Measurements from ENCODE around the gene SLCO2B1. TPM values are rescaled to one million over a fixed set of nuclear protein-coding genes. Genes with fewer than 3 reads are reported as not detected.

Gene SLCO2B1
- polyA plus RNA-seq, 10 donors, result 9.1 to 19.4 (median 11.7) TPM

- peak; percentile 67 to 86 (median 83) for DNase-seq
These were observed 8.0 kb upstream of the SLCO2B1 start for GRCh38 chr11:75142714-75143419.

- no peak for DNase-seq
These were observed 7.5 kb upstream of the SLCO2B1 start for GRCh38 chr11:75143420-75143731.

- no peak for DNase-seq
These were observed 6.2 kb upstream of the SLCO2B1 start for GRCh38 chr11:75144716-75145014.

GRCh38 chr11:75145196-75145971 lies 5.5 kb upstream of the SLCO2B1 start:
- no peak for DNase-seq

- no peak for DNase-seq
These were observed 4.9 kb upstream of the SLCO2B1 start for GRCh38 chr11:75145972-75146519.

GRCh38 chr11:75146711-75147110 lies 4.2 kb upstream of the SLCO2B1 start:
- DNase-seq, result no peak

GRCh38 chr11:75147191-75147874 lies 3.6 kb upstream of the SLCO2B1 start:
- no peak for DNase-seq

GRCh38 chr11:75147875-75148263 lies 3.0 kb upstream of the SLCO2B1 start:
- DNase-seq, result peak in 1 of 3 donors; percentile 32

GRCh38 chr11:75148436-75148983 lies 2.4 kb upstream of the SLCO2B1 start:
- no peak for DNase-seq

- no peak for DNase-seq
These were observed 991 bp upstream of the SLCO2B1 start for GRCh38 chr11:75149766-75150465.

- DNase-seq, result no peak
These were observed 590 bp downstream of the SLCO2B1 start for GRCh38 chr11:75151346-75152047.

GRCh38 chr11:75152090-75152489 lies 1.2 kb downstream of the SLCO2B1 start:
- peak in 1 of 3 donors; percentile 34 for DNase-seq

GRCh38 chr11:75152651-75153427 lies 1.9 kb downstream of the SLCO2B1 start:
- DNase-seq, result no peak

GRCh38 chr11:75154646-75155569 lies 4.0 kb downstream of the SLCO2B1 start:
- DNase-seq, result peak in 1 of 3 donors; percentile 36

GRCh38 chr11:75155570-75156422 lies 4.9 kb downstream of the SLCO2B1 start:
- DNase-seq, result no peak

- DNase-seq, result no peak
These were observed 7.3 kb downstream of the SLCO2B1 start for GRCh38 chr11:75158241-75158640.

GRCh38 chr11:75158696-75159150 lies 7.8 kb downstream of the SLCO2B1 start:
- no peak for DNase-seq
